Stimulated activated CD8-positive, alpha-beta memory T cell treated with anti-CD3 and anti-CD28 coated beads, Interleukin-4, amount 100 ng/mL, for 1 hour (primary cell): ENCODE measurements around the gene MLXIP.
"Not testable (repeated sequence)": the region's sequence is repeated elsewhere in the genome, so short reads cannot be mapped to it uniquely, and the experiment has no call there.

Experiments
- DNase-seq, 2 donors: peaks; one replicate each; pipeline ENCODE4 v3.0.0-alpha.2; 2020; ENCODE audit warnings: low read depth in 2 of 2, low spot score in 1 of 2

Gene MLXIP

DNA sequence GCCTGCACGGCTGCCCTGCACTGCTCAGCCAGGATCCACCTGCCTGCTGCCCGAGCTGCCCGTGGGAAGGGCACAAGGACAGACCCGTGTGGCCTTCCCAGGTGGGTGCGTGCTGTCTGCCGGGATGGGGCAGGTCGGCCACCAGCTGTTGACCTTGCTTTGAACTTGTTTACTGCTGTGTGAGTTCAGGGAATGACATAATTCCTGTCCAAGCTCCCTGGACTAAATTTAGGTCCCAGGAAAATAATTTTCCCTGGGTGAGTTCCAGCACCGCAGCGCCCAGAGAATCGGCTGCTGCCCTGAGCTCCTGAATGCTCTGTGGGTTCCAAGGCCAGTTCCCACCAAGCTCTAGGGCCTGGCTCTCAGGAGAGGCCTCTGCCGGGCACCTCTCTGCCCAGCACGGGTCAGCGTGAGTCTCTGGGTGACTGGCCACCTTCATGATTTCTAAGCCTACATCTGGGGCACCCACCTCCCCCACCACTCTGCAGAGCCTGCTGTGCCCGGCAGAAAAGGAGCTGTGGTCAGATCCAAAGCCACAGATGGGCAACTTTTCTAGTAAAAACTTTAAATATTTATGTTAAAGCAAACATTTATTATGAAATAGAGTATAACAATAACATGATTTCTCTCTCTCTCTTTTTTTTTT, 27.2 kb upstream of the MLXIP start:
- DNase-seq, result no peak

DNA sequence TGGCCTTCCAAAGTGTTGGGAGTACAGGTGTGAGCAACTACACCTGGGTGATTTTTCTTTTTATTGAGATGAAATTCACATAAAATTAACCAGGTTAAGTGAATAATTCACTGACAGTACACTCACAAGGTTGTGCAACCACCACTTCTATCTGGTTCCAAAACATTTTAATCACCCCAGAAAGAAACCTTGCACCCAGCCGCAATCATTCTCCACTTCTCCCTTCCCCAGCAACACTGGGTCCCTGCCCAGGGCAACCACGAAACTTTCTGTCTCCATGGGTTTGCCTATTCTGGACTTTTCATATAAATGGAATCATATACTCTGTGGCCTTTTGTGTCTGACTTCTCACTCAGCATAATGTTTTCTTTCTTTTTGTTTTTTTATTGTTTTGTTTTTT, 26.3 kb upstream of the MLXIP start:
- no peak for DNase-seq

DNA sequence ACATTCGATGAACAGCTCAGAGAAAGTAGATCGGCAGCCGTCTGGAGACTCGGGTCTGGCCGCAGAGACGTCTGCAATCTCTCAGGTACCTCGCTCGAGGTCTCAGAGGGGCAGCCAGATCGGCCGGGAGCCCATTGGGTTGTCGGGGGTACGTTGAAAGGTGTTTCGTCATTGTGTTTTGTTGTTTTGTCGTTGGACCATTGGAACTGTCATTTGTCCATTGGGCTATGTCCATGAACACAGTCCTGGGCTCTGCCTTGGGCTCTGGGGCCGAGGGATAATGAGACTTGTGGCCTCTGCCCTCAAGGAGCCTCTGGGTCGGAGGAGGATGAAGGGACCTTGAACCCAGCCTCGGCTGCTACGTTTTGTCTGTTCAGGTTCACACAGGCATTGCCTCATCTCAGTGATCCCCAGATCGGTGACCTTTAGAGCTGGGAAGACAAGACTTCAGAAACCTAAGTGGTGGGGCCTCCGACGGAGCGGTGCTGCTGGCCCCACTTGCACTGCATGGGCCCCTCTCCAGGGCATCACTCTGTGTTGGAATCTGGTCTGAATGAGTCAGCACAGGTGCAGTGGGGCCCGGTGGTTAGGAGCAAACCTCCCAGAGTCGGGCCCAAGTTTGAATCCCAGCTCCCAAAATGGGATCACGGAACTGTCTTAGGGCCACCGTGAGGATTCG, 23.6 kb upstream of the MLXIP start:
- no peak for DNase-seq

DNA sequence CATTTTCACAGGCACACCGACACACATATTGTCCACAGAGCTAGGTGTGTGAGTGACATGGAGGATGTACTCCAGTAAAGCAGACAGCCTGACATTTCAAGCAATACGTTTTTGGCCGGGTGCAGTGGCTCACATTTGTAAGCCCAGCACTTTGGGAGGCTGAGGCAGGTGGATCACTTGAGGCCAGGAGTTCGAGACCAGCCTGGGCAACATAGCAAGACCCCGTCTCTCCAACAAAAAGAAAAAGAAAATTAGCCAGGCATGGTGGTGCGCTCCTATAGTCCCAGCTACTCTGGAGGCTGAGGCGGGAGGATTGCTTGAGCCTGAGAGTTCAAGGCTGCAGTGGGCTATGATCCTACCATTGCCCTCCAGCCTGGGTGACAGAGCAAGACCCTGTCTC, 22.1 kb upstream of the MLXIP start:
- DNase-seq, result not testable (repeated sequence)

DNA sequence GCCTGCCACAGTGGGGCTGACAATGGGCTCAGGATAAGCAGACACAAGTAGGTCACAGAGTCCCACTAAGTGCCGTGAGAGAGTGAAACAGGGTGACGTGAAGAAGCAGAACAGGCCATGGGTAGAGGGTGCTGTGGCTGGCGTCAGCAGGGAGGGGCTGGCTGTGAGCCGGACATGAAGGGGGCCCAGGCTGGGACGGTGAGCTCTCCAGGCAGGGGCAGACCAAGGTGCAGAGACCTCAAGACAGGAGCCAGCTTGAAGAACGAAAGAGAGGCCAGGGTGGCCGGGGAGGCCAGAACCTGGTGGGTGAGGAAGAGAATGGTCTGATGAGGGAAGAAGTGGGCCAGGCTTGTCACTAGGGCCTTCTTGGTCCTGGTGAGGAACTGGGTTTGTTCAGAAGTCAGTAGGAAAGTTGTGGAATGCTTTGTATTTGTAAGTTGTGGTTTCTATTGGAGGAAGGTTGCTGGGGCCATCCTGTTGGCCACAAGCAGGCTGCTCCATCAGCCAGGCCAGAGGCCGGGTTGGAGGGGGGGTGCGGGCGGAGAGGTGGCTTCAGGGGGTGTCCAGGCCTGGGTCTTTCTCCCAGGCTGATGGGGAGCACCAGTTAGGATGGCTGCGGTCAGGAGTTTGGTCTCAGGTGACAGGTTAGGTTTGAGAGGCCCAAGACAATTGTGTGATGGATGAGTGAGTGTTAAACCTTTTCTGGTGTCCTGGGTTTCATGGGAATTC, 21.4 kb upstream of the MLXIP start:
- no peak for DNase-seq

DNA sequence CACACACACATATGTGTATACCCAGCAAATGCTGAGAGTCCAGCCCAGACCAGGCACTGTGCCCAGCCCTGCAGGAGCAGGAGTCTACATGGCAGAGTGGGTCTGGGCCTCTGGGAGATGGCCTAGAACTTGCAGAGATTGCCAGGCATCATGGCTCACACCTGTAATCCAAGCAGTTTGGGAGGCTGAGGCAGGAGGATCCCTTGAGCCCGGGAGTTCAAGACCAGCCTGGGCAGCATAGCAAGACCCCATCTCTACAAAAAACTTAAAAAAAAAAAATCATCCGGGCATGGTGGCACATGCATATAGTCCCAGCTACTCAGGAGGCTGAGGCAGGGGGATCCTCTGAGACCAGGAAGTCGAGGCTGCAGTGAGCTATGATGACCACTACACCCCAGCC, 20.8 kb upstream of the MLXIP start:
- no peak for DNase-seq

DNA sequence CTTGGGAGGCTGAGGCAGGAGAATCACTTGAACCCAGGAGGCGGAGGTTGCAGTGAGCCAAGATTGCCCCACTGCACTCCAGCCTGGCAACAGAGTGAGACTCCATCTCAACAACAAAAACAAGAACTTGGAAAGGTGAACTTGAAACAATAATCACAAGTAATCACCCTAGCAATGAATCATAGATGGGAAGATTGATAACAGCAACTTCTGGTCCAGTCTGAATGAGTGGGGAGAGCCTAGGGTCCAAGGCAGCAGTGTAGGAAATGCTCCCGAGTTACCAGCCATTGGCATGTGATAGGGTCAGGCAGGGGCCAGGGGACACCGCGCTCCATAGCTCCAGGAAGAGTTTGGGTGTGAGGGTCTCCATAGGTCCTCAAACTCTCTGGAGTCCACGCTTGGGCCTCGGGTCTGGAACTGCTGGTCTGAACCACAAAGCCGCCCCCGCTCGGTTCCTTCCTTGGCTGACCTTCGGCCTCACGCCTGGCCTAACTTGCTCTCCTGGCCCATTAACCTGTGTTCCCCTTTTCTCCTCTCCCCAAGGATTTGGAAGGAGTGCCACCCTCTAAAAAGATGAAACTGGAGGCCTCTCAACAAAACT, 19.9 kb upstream of the MLXIP start:
- no peak for DNase-seq

DNA sequence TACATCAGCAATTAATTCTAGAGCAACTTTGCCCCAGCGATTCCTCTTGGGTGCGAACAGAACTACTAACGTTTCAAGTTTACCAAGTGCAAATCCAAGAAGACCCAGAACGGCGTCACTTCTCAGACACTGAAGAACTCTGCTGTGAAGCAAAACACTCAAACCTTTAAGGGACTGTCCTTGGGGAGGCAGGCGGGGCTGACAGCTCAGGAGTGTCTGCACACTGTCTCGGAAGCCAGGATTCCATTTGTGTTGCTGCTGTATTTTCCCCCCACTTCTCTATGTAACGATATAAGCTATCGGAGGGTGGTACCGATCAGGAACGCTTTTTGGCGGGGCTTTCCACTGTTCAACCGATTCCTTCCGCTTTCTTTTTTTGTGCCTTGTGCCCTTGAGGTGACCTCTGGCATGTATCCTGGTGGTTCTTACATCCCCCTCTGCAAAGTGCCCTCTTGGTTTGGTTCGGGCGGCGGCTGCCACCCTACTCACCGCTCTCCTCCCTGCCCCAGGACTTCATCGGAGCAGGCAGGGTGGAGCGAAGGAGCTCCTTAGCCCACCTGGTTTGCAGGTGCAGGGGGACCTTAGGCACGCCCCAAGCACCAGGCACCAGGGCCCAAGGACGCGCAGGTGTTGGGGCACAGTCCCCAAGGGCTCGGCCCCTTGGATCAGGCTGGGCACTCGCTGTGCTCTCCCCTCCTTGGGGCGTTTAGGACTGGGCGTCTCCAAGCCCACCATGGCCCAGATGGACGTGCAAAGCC, 19.2 kb upstream of the MLXIP start:
- no peak for DNase-seq

DNA sequence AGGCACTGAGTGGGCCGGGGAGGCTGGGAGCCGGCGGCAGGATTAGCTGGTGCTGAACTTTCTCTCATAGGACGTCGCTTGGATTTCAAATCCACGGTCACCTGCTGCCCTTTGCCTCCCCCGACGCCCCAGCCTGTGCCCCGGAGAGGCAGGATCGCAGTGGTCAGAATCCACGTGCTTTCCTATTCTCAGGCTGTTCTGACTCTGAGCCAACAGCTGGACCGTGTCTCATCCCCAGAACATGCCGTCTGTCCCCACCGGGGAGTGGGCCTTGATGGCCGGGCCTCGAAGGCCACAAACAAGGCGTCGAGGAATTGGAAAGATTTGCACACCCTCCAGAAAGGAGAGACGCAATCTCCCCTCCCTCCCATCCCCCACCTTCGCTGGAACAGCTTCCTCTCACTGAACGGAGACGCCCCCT, 18.5 kb upstream of the MLXIP start:
- DNase-seq, result no peak

DNA sequence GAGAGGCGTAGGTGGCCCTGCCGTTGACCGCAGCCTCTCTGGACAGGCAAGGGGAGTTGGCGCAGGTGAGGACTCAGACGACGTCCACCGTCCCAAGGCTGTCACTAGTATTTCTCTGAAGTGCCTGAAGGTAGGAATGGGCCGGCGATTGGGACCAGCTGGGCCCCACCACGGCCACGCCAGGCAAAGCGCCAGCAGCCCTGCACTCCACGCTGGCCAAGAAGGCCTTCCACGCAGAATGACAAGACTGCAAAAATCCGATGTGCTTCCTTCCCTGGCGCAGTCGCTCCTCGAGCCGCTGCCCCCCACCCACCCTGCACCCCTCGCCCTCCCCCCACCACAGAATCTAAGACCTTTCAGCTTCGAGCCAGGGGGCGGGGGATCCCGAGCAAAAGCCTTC, 17.3 kb upstream of the MLXIP start:
- DNase-seq, result no peak

DNA sequence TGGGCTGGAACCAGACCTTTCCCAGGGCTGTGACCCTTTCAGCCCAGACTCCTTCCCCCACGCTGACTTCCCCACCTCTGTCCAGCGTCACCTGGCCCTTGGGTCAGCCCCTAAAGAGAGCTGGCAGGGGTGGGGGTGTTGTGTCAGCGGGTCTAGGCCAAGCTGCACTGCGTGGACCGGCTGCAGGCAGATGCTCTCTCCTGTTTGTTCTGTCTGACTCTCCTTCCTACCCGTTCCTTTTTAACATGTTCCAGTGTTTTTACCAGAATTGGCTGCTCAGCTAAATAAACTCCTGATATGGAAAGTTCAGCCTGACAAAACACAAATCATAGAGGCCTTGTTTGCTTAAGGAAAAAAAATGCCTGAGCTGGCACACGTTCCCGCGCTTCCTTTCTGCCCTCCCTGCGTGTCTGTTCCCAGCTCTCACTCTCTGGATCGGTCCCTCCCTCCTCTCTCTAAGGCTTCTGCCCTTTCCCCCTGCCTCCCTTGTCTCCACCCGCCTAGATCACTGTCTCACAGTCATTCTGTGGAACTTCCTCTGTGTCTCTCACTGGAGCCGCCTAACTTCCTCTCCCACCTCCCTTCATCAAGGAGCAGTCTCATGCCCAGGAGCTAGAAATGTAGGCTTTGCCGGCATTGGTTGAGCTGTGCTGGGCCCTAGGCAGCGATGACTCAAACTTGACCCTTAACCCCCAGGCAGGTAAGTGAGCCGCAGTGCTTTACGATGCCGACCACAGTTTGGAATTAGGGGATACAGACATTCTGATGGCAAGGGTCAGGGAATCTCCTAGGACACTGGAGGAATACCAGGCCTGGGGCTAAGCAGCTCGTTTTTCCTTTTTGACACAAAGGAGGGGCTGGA, 15.5 kb upstream of the MLXIP start:
- DNase-seq, result no peak

DNA sequence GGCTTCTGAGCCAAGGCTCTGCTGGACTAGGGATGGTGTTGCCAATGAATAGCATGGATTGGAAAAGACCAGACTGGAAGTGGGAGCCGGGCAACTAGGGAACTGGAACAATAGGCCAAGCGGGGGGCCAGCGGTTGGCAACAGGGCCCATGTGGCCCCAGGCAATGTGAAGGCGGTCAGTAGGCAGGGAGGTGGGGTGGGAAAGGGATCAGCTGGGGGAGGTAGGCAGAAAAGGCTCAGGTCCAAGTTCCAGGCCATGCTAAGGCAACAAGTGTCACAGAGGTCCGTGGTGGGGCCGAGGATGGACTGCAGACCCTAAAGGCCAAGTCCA, 14.9 kb upstream of the MLXIP start:
- DNase-seq, result no peak

DNA sequence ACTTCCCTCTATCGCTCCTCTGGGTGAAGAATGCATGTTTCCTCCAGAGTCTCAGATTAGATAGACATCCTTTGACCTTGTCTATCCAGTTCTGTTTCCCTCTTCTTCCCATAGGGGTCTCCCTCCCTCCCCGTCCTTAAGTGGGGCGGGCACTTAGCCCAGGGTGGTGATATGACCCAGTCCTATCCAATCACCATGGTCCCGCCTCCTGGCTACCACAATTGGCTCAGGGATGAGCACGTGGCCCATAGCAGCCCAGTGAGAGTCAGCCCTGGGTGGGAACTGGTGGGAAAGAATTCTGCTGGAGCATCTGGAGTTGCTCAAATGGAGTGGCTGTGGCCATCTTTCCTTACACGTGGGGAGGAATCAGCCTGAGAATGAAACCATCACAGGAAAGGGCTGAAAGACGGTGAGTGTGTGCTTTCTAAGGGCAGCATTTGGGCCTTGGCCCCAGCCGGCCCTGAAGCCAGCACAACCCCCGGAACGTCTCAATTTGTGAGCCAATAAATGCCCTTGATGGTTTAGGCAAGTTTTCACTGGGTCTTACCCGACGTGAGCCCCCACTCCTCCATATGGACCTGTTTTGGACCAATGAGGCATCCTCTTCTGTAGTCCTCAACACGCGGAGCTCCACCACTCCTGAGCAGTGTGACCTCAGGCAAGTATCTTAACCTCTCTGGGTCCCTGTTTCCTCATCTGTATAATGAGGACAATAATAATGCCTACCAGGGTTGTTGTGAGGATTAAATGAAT, 14.4 kb upstream of the MLXIP start:
- no peak for DNase-seq

DNA sequence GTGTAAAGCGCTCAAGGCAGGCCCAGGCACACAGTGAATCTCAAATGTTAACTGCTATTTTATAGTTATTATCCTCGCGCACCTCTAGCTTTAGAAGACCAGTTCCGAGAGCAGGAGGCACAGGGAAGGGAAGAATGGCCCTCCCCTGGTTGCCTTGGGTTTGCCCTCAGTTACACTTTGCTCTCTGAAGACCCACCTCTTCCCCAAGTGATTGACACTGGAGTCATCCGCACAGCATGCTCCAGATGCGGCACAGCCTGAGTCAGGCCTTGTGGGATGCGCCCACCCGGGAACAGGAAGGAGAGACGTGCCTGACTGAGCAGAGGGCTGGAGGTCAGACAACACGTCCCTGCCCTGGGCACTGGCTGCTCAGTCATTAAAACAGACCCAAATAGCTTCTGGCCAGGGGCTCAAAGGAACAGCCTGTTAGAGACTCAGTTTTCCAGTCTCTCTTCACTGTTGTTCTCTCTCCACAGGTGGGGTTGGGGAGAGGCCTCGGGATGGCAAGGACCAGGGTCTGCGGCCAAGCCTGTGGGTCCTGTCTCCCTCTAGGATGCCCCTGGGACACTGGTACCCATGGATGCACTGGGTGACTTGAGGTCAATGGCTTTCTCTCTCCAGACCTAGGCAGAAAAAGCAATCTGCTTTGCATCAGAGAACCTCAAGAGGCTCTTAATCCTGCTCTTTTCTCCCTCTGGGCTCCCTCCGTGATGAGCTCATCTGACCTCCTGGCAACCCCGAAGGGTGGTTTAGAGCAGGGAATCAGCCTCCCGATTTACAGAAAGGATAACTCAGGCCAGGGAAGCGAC, 13.6 kb upstream of the MLXIP start:
- DNase-seq, result no peak

DNA sequence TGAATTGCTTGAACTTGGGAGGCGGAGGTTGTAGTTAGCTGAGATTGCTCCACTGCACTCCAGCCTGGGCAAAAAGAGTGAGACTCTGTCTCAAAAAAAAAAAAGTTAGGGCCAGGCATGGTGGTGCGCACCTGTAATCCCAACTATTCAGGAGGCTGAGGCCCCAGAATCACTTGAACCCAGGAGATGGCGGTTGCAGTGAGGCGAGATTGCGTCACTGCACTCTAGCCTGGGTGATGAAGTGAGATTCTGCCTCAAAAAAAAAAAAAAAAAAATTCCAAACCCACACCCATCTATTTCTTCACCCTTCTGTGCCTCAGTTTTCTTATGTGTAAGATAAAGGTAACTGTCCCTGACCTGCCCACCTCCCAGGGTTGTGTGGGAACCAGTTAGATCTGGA, 11.0 kb upstream of the MLXIP start:
- no peak for DNase-seq

DNA sequence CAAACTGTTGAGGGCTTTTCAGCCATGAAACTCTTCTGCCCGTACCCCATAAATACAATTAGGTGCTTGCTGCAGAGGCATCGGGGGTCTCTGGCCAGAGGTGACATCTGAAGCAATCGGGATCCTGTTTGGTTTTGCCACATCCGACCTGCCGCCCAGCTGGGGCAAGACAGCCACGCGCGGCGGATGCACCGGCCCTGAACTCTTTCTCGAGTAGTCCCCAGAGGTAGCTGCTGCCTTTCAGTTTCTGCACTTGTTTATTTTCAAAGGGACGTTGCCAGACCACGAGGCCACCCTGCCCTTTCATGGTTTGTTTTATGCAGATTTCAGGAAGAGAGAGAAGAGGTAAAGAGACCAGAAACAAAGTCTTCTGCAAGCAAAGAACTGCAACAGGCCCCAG, 10.6 kb upstream of the MLXIP start:
- DNase-seq, result no peak

DNA sequence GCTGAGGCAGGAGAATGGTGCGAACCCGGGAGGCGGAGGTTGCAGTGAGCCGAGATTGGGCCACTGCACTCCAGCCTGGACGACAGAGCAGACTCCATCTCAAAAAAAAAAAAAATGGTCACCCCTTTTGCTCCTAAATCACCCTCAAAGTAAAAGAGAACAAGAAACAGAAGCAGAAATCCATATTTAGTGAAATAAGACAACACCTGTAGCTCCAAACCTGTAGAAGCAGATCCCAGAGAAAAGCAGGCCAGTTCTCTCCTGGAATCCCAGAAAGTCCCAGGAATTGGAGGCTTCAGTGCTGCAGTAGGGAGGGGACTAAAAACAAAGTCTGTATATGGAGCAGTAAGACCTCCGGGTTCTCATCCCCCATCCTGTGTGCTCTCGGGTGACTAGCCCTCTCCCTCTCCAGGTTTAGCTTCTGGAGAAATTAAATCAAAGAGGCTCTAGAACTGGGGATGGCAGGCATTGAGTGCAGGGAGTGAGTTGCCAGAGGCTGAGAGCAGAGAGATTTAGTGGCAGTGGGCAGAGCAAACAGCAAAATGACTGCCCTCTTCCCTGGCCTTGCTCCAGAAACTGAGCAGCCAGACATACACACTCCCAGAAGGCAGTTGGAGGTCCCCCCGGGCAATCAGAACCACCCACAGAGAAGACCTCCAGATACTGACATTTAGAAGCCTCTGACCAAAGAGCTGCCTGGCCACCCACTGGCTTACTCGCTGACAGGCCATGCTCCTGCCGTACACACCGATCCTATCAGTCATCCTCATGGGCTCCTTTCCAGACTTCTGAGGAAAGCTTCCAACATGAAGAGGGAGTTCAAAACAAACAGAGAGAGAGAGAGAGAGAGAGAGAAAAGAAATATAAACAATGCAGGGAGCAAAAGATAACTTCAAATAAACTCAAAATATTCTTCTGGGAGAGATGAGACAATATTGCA, 6.3 kb upstream of the MLXIP start:
- no peak for DNase-seq

DNA sequence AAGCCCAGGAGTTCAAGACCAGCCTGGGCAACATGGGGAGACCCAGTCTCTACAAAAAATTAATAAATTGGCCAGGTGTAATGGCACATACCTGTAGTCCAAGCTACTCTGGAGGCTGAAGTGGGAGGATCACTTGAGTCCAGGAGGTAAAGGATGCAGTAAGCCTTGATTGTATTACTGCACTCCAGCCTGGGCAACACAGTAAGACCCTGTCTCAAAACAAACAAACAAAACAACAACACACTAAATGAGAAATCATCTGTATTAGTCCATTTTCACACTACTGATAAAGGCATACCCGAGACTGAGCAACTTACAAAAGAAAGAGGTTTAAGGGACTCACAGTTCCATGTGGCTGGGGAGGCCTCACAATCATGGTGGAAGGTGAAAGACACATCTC, 4.7 kb upstream of the MLXIP start:
- DNase-seq, result no peak
